GM12878 (cell line): ENCODE results near the gene DVL2. TPM values are rescaled to one million over a fixed set of nuclear protein-coding genes. Genes with fewer than 3 reads are reported as not detected.

Source experiments
- CTCF ChIP-seq, 3 experiments: IDR thresholded peaks in 2 of 3; conservative IDR thresholded peaks in 1 of 3; 2 replicates each; pipeline ENCODE4 v1.5.1; 2011; ENCODE audit warnings: low read depth in 3 of 3, low read length in 3 of 3, mild to moderate bottlenecking in 3 of 3, control low read depth in 2 of 3, moderate library complexity in 2 of 3, inconsistent platforms in 1 of 3, mixed read lengths in 1 of 3; ENCODE audit not compliant: control insufficient read depth in 2 of 3, insufficient read depth in 1 of 3; ENCODE audit errors: extremely low read depth in 1 of 3
- GATAD2B ChIP-seq: fragments of 450-650 bp; conservative IDR thresholded peaks from 2 replicates; pipeline ENCODE4 v1.6.1; 2017; ENCODE audit warnings: low read depth, mild to moderate bottlenecking, moderate library complexity
- NFYA ChIP-seq: IDR thresholded peaks from 2 replicates; pipeline ENCODE4 v1.6.1; 2011; ENCODE audit warnings: low read depth, mild to moderate bottlenecking, low read length, improper control_type of control experiment, borderline replicate concordance
- RAD21 ChIP-seq: IDR thresholded peaks from 2 replicates; pipeline ENCODE4 v1.6.1; 2011; ENCODE audit warnings: mild to moderate bottlenecking, low read depth, low read length, moderate library complexity; ENCODE audit not compliant: insufficient read depth
- RCOR1 ChIP-seq: conservative IDR thresholded peaks from 2 replicates; pipeline ENCODE4 v1.6.1; 2012; ENCODE audit warnings: low read depth, low read length, improper control_type of control experiment
- RELA ChIP-seq: fragments of 450-650 bp; IDR thresholded peaks from 2 replicates; pipeline ENCODE4 v1.8.0; 2014; ENCODE audit warnings: borderline replicate concordance; ENCODE audit not compliant: partially characterized antibody
- USF1 ChIP-seq: IDR thresholded peaks from 2 replicates; pipeline ENCODE4 v1.6.1; 2011; ENCODE audit warnings: borderline replicate concordance, low read depth, mild to moderate bottlenecking, moderate library complexity, mixed read lengths, low read length; ENCODE audit not compliant: insufficient read depth; ENCODE audit errors: extremely low read length
- YBX1 ChIP-seq: fragments of 450-650 bp; IDR thresholded peaks from 2 replicates; pipeline ENCODE4 v1.6.1; 2016; ENCODE audit warnings: antibody characterized with exemption
- polyA plus RNA-seq, 11 experiments: library from polyadenylated mRNA; depleted of rRNA in 4 of 11; unstranded in 6 of 11; stranded (reverse) in 5 of 11; fragments of >200 nt; fragmentation: Nextera tagmentation in 4 of 11; fragmentation: Illumina TruSeq in 1 of 11; extraction: Ambion mirVana in 4 of 11; extraction: Trizol in 1 of 11; gene quantifications; 1 replicate in 1 of 11; 2 replicates in 10 of 11; pipeline versions ENCODE4 v1.2.1 to v1.2.3, GENCODE V29; 2011 to 2016; ENCODE audit warnings: inconsistent platforms in 2 of 11, missing spikeins in 2 of 11, low read depth in 1 of 11
- total RNA-seq, 4 experiments: library from RNA; depleted of rRNA in 3 of 4; stranded (reverse); fragments of >200 nt in 3 of 4; fragmentation: Illumina TruSeq in 1 of 4; extraction: Trizol in 1 of 4; gene quantifications; 2 replicates each; pipeline versions ENCODE4 v1.2.1 to v1.2.3, GENCODE V29; 2013 to 2021

DVL2 gene
- total and polyA plus RNA-seq, 10 of the 15 experiments (the other 5 are each of a cell fraction or from before 2014, with no cell fraction given): 0.97 to 44.8 (median 23.2) TPM

- TF ChIP-seq USF1 (no peak), RAD21 (no peak), YBX1 (no peak), RELA (no peak), CTCF (IDR thresholded peaks at IDR 0.05 in 2 of 3, conservative IDR thresholded peaks at IDR 0.05 in 1 of 3; ENCODE audit: control insufficient read depth in 2 of 3, extremely low read depth in 1 of 3, insufficient read depth in 1 of 3, low read depth in 3 of 3, low read length in 3 of 3) (no peak), GATAD2B (no peak), RCOR1 (no peak), NFYA (no peak)
These were observed 2.5 kb upstream of the DVL2 start (continued) for GRCh38 chr17:7236808-7237207.
